Measurements from ENCODE around the gene CHID1.

CHID1 gene

DNA sequence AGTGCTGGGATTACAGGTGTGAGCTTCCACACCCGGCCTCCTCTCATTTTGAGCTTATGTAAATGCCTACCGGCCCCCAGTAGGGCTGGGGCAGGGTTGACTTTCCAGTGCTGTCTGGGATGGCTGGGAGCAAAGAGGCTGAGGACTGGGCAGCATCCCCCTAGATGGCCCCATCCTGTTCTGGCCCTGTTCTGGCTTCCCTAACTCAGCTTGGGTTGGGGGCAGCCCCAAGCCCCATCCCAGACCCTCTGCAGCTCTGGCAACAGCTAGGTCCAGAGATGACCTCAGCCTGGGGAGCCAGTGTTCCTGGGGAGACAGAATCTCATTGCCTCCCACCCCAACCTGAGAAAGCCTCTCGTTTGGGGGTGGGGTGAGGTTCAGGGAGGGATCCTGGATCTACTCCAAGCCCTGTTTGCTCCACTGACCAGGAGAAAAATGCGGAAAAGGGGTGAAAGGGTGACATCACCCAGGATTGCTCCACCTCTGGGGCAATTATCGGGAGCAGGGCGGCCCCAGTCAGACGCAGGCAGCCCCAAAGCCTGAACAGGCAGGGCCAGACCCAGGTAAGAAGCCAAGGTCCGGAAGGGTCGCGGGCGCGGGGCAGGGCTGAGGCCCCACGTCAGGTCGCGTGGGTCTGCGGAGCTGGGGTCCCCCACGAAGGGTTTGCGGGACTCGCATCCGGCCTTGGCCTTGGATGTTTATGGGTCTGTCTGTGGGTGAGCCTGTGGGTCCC lies 92.0 kb downstream of the CHID1 start, which contains the start of gene PNPLA2:
Gene PNPLA2, plus strand, starts transcription at position 519 of the 733 bp plus-strand sequence. CDS start 805 bp downstream, outside the sequence.
- no peaks in the 10 kb centered on the region for H3K36me3 ChIP-seq (ENCODE audit: insufficient read depth, low read length)
- H3K9ac ChIP-seq (ENCODE audit: low read depth, low read length), result peak within 1 kb of the TSS; percentile 88
- H3K4me1 ChIP-seq (ENCODE audit: insufficient read depth, low read length), result peaks cover 14% of the 10 kb centered on the region; the same call in 1 of the 2 replicates
- H3K9me3 ChIP-seq (ENCODE audit: control insufficient read depth, insufficient read depth, low read length), result no peaks in the 10 kb centered on the region

All from ES-I3 (cell line).